HG02610 (cell line): ENCODE data around the gene SLC16A10.

ENCODE experiments used
- ATAC-seq: cut with Tn5 transposase; IDR thresholded peaks from one replicate; pipeline ENCODE4 v1.9.1; 2021; ENCODE audit warnings: mild to moderate bottlenecking, moderate library complexity; ENCODE audit not compliant: unreplicated experiment

The SLC16A10 gene

DNA sequence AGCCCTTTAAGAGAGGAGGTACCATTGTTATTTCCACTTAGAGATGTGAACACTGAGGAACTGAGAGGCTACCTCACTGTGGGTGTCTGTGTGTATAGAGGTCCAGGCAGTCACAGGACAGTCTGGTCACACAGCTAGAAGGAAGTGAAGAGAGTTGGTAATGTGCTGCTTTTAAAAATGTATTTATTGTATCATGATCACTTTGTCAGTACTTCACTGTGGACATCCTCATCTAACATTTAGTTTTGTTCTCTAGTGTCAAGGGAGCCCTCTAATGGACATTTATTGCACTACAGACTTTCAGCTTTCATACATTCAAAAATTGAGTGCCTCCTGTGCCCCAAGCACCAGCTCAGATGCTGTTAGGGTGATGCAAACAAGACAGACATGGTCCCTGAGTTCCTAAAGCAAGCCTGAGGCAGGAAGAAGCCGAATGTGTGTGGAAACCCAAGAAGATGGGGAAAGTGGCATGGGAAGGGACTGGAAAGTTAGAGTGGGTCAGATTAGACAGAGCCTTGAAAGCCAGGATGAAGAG lies 123.0 kb downstream of the SLC16A10 start:
- ATAC-seq, result peak; percentile 48

DNA sequence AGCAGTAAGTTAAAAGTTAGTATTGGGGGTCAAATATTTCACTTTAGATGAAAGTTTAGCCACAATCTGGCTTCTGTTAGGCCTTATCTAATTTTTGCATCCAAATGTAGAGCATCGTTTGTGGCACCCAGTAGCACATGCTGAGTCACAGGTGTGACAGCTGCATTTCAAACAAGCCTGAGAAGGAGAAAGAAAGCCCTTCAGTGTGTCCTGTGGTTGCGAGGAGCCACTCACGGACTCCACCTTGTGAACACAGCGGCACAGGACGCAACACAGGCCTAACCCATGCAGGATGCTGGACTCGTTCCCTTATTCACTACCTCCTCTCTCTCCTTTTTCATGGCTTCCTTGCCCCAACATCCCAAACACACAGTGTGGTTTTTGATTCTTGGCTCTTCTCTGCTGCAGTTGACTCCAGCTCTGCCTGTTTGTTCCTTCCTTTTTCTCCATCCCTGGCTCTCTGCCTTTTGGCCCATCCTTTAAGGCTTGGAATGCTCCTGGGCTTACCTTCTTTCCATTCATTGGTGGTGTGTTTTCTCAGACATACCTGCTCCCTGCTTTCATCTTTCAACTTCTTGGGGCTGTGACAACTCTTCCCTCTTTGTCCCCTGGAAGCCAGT lies 124.2 kb downstream of the SLC16A10 start:
- ATAC-seq, result no peak

GRCh38 chr6:111212625-111213024 lies 125.3 kb downstream of the SLC16A10 start:
- no peak for ATAC-seq

DNA sequence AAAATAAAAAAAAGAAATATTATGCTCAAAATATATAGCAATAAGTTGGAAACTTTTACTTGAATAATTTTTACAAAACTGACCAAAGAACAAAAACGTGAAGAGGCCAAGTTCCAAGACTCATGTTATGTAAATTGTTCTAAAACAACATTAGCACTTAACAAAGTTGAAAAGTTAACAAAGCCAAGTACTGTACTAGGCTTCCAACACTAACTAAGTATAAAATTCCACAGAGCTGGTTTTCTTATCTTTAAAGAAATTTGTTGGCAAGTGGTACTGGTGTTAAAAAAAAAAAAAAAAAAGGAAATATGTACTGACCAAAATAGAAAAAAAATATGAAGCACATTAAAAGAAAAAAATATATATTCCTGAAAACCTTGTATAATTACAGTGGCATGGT lies 127.8 kb downstream of the SLC16A10 start:
- ATAC-seq, result no peak

GRCh38 chr6:111219785-111220184 lies 132.5 kb downstream of the SLC16A10 start:
- ATAC-seq, result no peak

DNA sequence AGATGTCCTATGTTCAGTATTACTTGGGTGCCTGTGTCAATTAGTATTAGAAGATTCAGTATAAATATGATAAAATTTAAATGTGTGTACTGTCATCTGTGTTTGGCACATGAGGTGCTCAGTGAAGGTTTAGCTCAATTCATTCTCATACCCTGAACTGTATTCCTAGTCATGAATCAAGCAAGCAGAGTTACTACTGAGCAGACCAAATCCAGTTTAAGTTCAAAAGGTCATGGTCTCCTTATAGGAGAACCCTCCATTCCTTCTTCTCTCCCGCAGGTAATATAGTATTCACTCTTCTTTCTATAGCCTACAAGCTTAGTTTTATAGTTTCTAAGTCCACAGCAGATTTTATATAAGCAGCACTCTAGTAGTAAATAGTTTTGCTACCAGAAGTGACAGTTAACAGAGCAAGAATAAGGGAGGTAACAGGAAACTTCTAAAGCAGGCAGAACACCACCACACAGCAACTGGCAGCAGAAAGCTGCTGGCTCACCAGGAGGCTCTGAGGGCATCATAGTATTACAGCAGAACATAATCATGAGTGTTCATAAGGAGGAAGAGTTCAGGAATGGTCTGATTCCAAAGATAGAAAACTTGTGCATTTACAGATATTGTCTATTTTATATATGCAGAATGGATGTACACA lies 133.2 kb downstream of the SLC16A10 start:
- ATAC-seq, result no peak

- ATAC-seq, result no peak
These were observed 134.5 kb downstream of the SLC16A10 start for GRCh38 chr6:111221804-111222203.

GRCh38 chr6:111222341-111222740 lies 135.0 kb downstream of the SLC16A10 start:
- no peak for ATAC-seq

- no peak for ATAC-seq
These were observed 140.8 kb downstream of the SLC16A10 start for GRCh38 chr6:111228094-111228493.

DNA sequence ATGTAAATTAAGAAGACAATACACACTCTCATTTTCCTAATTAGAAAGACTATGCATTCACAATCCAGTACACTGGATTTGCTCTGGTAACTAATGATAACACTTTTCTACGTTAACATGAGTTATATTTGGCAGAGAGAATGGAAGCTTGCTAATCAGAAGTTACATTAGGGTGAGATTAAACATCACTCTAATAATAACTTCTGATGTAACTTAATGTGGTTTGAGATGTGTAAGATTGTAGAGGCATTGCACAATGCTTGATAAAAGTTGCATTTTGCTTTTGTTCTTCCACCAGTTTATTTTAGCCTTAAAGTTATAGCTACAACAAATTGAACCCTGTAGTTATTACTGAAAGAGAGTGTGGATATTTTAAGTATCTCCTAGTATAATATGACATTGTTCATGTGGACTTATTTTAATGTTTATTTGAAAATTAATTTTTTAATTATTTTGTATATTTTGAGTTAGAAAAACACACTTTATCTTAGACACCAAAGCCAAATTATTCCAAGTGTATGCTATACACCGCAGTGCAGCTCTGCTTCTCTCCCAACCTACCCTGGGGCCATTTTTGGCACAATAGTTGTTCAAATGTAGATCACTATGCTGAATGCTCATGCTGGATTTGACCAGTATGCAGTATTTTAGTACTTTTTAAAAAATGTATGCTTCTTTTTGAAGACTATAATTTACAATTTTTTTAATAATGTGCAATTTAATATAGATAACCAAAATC lies 143.2 kb downstream of the SLC16A10 start:
- ATAC-seq, result no peak

DNA sequence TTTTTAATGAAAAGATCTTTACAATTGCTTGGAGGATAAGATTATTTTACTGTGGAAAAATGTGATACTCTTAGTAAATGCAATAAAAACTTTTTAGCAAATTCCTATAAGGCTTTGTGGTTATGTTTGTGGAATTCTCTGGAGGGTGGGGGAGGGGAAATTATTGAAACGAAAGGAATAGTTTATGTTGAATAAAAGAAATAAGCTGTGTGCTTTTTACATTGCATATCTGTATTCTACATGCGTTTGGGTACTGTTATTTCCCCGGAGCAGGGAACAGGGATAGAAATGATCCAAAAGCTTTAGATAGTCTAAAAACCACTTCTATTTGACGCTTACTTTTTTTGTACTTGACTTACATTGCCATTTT lies 143.8 kb downstream of the SLC16A10 start:
- no peak for ATAC-seq

DNA sequence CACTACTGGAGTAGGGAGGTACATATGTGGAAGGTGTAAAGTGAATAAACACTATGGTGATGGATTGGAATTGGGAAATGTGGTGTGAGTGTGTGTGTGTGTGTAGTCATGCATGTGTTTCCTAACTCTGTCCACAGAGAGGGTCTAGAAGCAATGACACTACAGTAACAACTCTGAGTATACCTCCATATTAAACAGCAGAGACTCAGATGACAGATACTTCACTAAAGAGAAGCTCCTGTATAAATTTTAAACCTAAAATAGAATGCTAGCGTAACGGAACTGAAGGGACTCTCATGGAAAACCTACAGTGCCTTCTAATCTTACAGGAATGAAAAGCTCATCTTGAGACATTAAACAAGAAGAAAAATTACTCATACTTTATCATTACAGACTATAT lies 150.5 kb downstream of the SLC16A10 start:
- ATAC-seq, result no peak

GRCh38 chr6:111238464-111239119 lies 151.3 kb downstream of the SLC16A10 start:
- no peak for ATAC-seq

GRCh38 chr6:111239461-111239860 lies 152.2 kb downstream of the SLC16A10 start:
- ATAC-seq, result no peak

- no peak for ATAC-seq
These were observed 155.1 kb downstream of the SLC16A10 start for GRCh38 chr6:111242452-111242851.

- no peak for ATAC-seq
These were observed 155.8 kb downstream of the SLC16A10 start for GRCh38 chr6:111243095-111243494.

GRCh38 chr6:111248789-111249188 lies 161.5 kb downstream of the SLC16A10 start:
- ATAC-seq, result no peak

DNA sequence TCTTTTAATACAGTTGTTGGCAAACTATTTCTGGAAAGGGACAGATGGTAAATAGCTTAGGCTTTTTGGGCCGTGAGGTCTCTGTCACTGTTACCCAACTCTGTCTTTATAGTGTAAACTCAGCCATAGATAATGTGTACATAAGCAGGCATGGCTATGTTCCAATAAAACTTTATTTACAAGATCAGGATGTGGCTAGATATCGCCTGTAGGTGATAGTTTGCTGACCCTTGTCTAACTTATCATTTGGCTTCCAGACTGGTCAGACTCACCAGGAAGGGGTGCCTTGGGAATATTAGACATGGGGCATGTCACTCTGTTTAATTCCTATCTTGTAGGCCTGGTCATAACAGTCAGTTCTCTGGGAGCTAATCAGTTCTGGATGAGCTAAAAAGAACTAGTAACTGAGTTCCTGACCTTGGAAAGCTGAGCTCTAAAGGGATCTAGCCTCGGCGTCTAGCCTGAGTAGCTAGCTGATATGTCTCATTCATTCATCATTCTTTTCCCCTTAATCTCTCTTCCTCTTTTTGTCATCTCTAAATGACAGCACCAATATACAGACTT lies 163.6 kb downstream of the SLC16A10 start:
- ATAC-seq, result no peak

DNA sequence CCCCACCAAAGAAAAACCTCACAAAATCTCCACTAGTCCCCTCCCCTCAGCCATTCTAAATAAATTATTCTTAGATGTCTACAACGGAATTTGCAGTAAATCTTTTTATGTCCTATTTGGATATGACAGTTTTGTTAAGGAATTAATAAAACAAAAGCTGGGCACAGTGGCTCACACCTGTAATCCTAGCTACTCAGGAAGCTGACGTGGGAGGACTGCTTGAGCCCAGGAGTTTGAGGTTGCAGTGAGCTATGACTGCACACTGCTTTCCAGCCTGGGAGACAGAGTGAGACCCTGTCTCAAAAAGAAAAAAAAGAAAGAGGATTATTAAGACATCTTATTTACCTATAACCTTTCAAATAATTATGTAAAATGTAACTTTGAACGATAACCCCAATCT lies 165.4 kb downstream of the SLC16A10 start:
- no peak for ATAC-seq

GRCh38 chr6:111254004-111254778 lies 166.9 kb downstream of the SLC16A10 start:
- ATAC-seq, result no peak
